Prostate gland (tissue), 2 donors: ENCODE data around the gene CDHR1. TPM values are rescaled to one million over a fixed set of nuclear protein-coding genes. Genes with fewer than 3 reads are reported as not detected.

Experiments used
- DNase-seq: peaks from one replicate; pipeline ENCODE4 v3.0.0-alpha.2; 2019; ENCODE audit warnings: low spot score
- H3K27ac ChIP-seq, 2 donors: fragments of 200-600 bp; sonication (generic); 2 replicates each; pipeline ENCODE4 v1.5.1; 2017 to 2019
- H3K27me3 ChIP-seq: fragments of 200-600 bp; sonication (generic); replicated peaks from 2 replicates; pipeline ENCODE4 v1.5.1; 2019; ENCODE audit not compliant: insufficient read depth
- H3K36me3 ChIP-seq, 2 donors: fragments of 200-600 bp; sonication (generic); 1 replicate in 1 of 2; 2 replicates in 1 of 2; pipeline versions ENCODE4 v1.5.1 to v1.8.1; 2017 to 2019
- H3K4me1 ChIP-seq: fragments of 200-600 bp; sonication (generic); replicated peaks from 2 replicates; pipeline ENCODE4 v1.5.1; 2019
- H3K4me3 ChIP-seq, 2 donors: fragments of 200-600 bp; sonication (generic); 2 replicates each; pipeline ENCODE4 v1.5.1; 2017 to 2019
- H3K9me3 ChIP-seq: fragments of 200-600 bp; sonication (generic); 2 replicates; pipeline ENCODE4 v1.5.1; 2017
- POLR2A ChIP-seq: fragments of 450-650 bp; IDR thresholded peaks from one replicate; pipeline ENCODE4 v1.6.1; 2016; ENCODE audit warnings: antibody characterized with exemption, mild to moderate bottlenecking
- POLR2AphosphoS5 ChIP-seq: sonication (generic); formaldehyde crosslinking; IDR thresholded peaks from one replicate; pipeline ENCODE4 v1.6.1; 2017; ENCODE audit warnings: antibody characterized with exemption
- WGBS: methylation state at CpG from one replicate; pipeline ENCODE4 v1.1.5; 2018; 5-methylcytosine and 5-hydroxymethylcytosine counted together
- intact Hi-C: fragments of 100-400 bp; cut with DNase I; formaldehyde crosslinking; loops from one replicate; pipeline ENCODE4 v1.14.2; 2022
- total RNA-seq, 2 donors: library from RNA; depleted of rRNA; stranded (reverse); fragments of >200 nt; gene quantifications; one replicate each; pipeline ENCODE4 v1.1.0, GENCODE V29; 2016
- TF ChIP-seq, protein P1 (sequence below), 4 experiments: fragments of 200-600 bp in 2 of 4; fragments of 450-650 bp in 2 of 4; sonication (generic) in 2 of 4; IDR thresholded peaks; 1 replicate in 3 of 4; 2 replicates in 1 of 4; pipeline ENCODE4 v1.5.1; 2016 to 2019; ENCODE audit warnings: antibody characterized with exemption in 4 of 4, mild to moderate bottlenecking in 2 of 4, moderate library complexity in 2 of 4

The CDHR1 gene
- total RNA-seq, 2 donors from 2014 or later: 0.45 to 0.82 TPM

GRCh38 chr10:84185526-84186175 is 8.7 kb upstream of the CDHR1 start:
- 66% methylated on average over 11 of the region's 11 CpGs for WGBS
- Histone ChIP-seq H3K4me3 (no peak overlapping the region), H3K9me3 (no peaks in the 10 kb centered on the region), H3K27me3 (no peaks in the 10 kb centered on the region), H3K36me3 (no peaks in the 10 kb centered on the region), H3K4me1 (no peaks in the 10 kb centered on the region), H3K27ac (no peak overlapping the region)
- no peak for DNase-seq
- no peak for TF ChIP-seq POLR2AphosphoS5
- TF ChIP-seq POLR2A: no peak
- TF ChIP-seq, protein P1, sequence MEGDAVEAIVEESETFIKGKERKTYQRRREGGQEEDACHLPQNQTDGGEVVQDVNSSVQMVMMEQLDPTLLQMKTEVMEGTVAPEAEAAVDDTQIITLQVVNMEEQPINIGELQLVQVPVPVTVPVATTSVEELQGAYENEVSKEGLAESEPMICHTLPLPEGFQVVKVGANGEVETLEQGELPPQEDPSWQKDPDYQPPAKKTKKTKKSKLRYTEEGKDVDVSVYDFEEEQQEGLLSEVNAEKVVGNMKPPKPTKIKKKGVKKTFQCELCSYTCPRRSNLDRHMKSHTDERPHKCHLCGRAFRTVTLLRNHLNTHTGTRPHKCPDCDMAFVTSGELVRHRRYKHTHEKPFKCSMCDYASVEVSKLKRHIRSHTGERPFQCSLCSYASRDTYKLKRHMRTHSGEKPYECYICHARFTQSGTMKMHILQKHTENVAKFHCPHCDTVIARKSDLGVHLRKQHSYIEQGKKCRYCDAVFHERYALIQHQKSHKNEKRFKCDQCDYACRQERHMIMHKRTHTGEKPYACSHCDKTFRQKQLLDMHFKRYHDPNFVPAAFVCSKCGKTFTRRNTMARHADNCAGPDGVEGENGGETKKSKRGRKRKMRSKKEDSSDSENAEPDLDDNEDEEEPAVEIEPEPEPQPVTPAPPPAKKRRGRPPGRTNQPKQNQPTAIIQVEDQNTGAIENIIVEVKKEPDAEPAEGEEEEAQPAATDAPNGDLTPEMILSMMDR (IDR thresholded peaks at IDR 0.05): no peak
- intact Hi-C loops: no loop called here

DNA sequence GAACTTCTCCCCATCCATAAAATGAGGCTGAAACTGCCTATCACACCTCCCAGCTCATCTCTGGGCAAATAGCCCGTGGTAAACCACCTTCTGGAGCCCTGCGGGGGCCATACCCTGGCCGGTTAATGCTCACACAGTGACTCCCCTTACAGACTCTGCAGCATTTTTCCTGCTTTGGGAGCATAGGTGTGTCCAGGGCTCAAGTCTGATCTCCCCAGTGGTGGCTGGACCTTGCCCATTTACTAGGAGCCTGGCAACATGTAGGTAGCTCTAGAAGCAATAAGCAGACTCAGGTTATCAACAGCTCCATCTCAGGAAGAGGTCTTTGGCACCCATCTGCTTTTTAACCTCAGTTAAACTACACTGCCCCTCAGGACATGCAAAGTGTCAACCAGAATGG is 5.5 kb upstream of the CDHR1 start:
- H3K36me3 ChIP-seq: no peaks in the 10 kb centered on the region
- intact Hi-C loops: no loop called here
- 57% methylated on average over 3 of the region's 3 CpGs for WGBS
- DNase-seq: no peak
- H3K4me3 ChIP-seq: no peak overlapping the region
- H3K4me1 ChIP-seq: no peaks in the 10 kb centered on the region
- H3K9me3 ChIP-seq: no peaks in the 10 kb centered on the region
- H3K27ac ChIP-seq: no peak overlapping the region
- TF ChIP-seq POLR2AphosphoS5 (no peak), POLR2A (no peak)
- TF ChIP-seq, protein P1 (IDR thresholded peaks at IDR 0.05): no peak
- no peaks in the 10 kb centered on the region for H3K27me3 ChIP-seq

DNA sequence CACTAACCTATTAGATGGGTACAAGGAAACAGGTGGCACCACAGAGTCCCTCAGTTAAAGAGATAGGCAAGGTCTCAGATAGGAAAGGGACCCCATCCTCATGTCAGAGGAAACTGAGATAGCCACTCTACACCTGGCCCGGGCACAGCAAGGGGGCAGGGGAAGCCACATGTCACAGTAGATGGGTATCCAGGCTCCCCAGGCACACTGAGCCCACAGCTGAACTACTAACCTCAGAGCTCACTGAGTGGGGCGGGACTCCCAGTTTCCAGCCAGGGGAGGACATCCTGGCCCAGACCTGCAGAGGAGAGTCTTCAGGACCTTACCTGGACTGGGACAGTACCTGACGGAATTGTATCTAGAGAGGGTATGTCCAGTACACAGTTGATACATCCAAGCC is 3.7 kb upstream of the CDHR1 start:
- H3K4me1 ChIP-seq: no peaks in the 10 kb centered on the region
- no peaks in the 10 kb centered on the region for H3K9me3 ChIP-seq
- intact Hi-C loops: no loop called here
- DNase-seq: no peak
- no peaks in the 10 kb centered on the region for H3K36me3 ChIP-seq
- 85% methylated on average over 3 of the region's 3 CpGs for WGBS
- no peak overlapping the region for H3K27ac ChIP-seq
- TF ChIP-seq, protein P1 (IDR thresholded peaks at IDR 0.05): no peak
- no peak for TF ChIP-seq POLR2A
- TF ChIP-seq POLR2AphosphoS5: no peak
- peaks cover 5% of the 10 kb centered on the region for H3K27me3 ChIP-seq
- no peak overlapping the region for H3K4me3 ChIP-seq

GRCh38 chr10:84191106-84191505 is 3.2 kb upstream of the CDHR1 start:
- Histone ChIP-seq H3K9me3 (no peaks in the 10 kb centered on the region), H3K4me1 (no peaks in the 10 kb centered on the region), H3K27ac (no peak overlapping the region), H3K4me3 (no peak overlapping the region), H3K36me3 (no peaks in the 10 kb centered on the region), H3K27me3 (peaks cover 5% of the 10 kb centered on the region)
- TF ChIP-seq POLR2A: no peak
- TF ChIP-seq POLR2AphosphoS5: no peak
- TF ChIP-seq, protein P1 (IDR thresholded peaks at IDR 0.05): no peak
- WGBS: 62% methylated on average over 5 of the region's 5 CpGs
- intact Hi-C loops: no loop called here
- no peak for DNase-seq

- Histone ChIP-seq H3K36me3 (no peaks in the 10 kb centered on the region), H3K4me1 (no peaks in the 10 kb centered on the region), H3K9me3 (no peaks in the 10 kb centered on the region), H3K27me3 (peaks cover 5% of the 10 kb centered on the region), H3K27ac (no peak overlapping the region), H3K4me3 (no peak overlapping the region)
- intact Hi-C loops: no loop called here
- DNase-seq: no peak
- TF ChIP-seq, protein P1 (IDR thresholded peaks at IDR 0.05): no peak
- TF ChIP-seq POLR2AphosphoS5 (no peak), POLR2A (no peak)
- 88% methylated on average over 2 of the region's 2 CpGs for WGBS
Measured at GRCh38 chr10:84193327-84193726, 1.0 kb upstream of the CDHR1 start.
